Smooth muscle cell (in vitro differentiated cells): ENCODE measurements around the gene MAML3. TPM values are rescaled to one million over a fixed set of nuclear protein-coding genes. Genes with fewer than 3 reads are reported as not detected.

ENCODE experiments used
- DNase-seq: peaks from one replicate; lab custom pipeline; 2025; ENCODE audit not compliant: unreplicated experiment; lab: John Stamatoyannopoulos, UW
- H2AFZ ChIP-seq: fragments of 200-600 bp; sonication (generic); 2 replicates; pipeline ENCODE4 v1.6.0; 2016; ENCODE audit warnings: antibody characterized with exemption, low read depth, mild to moderate bottlenecking
- H3F3A ChIP-seq: fragments of 200-600 bp; sonication (generic); 2 replicates; pipeline ENCODE4 v1.6.0; 2017; ENCODE audit warnings: antibody characterized with exemption, low read depth
- H3K27ac ChIP-seq: fragments of 200-600 bp; sonication (generic); 2 replicates; pipeline ENCODE4 v1.5.1; 2016; ENCODE audit warnings: low read depth, mild to moderate bottlenecking
- H3K27me3 ChIP-seq: fragments of 200-600 bp; sonication (generic); 2 replicates; pipeline ENCODE4 v1.6.1; 2016; ENCODE audit warnings: low read depth, mild to moderate bottlenecking
- H3K36me3 ChIP-seq: fragments of 200-600 bp; sonication (generic); 2 replicates; pipeline ENCODE4 v1.5.1; 2016; ENCODE audit warnings: low read depth
- H3K4me1 ChIP-seq: fragments of 200-600 bp; sonication (generic); 2 replicates; pipeline ENCODE4 v1.5.1; 2016; ENCODE audit warnings: low read depth
- H3K4me2 ChIP-seq: fragments of 200-600 bp; sonication (generic); 2 replicates; pipeline ENCODE4 v1.6.0; 2016; ENCODE audit warnings: mild to moderate bottlenecking
- H3K4me3 ChIP-seq: fragments of 200-600 bp; sonication (generic); 2 replicates; pipeline ENCODE4 v1.5.1; 2016; ENCODE audit warnings: mild to moderate bottlenecking
- H3K79me2 ChIP-seq: fragments of 200-600 bp; sonication (generic); 2 replicates; pipeline ENCODE4 v1.6.0; 2016; ENCODE audit warnings: low read depth, mild to moderate bottlenecking
- H3K9ac ChIP-seq: fragments of 200-600 bp; sonication (generic); 2 replicates; pipeline ENCODE4 v1.6.0; 2016; ENCODE audit warnings: low read depth
- H3K9me3 ChIP-seq: fragments of 200-600 bp; sonication (generic); replicated peaks from 2 replicates; pipeline ENCODE4 v1.5.1; 2016; ENCODE audit warnings: low read depth
- H4K20me1 ChIP-seq: fragments of 200-600 bp; sonication (generic); 2 replicates; pipeline ENCODE4 v1.6.0; 2016; ENCODE audit warnings: low read depth
- CTCF ChIP-seq: fragments of 200-600 bp; sonication (generic); IDR thresholded peaks from 2 replicates; pipeline ENCODE4 v1.5.1; 2017; ENCODE audit warnings: borderline replicate concordance, mild to moderate bottlenecking, antibody characterized with exemption; ENCODE audit not compliant: insufficient read depth, poor library complexity, severe bottlenecking
- WGBS: methylation state at CpG from one replicate; pipeline ENCODE4 v1.1.7; 2016; ENCODE audit warnings: low lambda C conversion rate; 5-methylcytosine and 5-hydroxymethylcytosine counted together
- polyA plus RNA-seq: library from polyadenylated mRNA; unstranded; fragments of >200 nt; fragmentation: Nextera tagmentation; extraction: Ambion mirVana; gene quantifications from 2 replicates; pipeline ENCODE4 v1.2.1, GENCODE V29; 2016
- total RNA-seq: library from RNA; depleted of rRNA; stranded (reverse); fragments of >200 nt; gene quantifications from 2 replicates; pipeline ENCODE4 v1.2.3, GENCODE V29; 2014

MAML3 gene
- total and polyA plus RNA-seq, 2 experiments from 2014 or later: 4.9 to 12.6 TPM

GRCh38 chr4:139828966-139829664 lies 324.9 kb downstream of the MAML3 start:
- 95% methylated on average over 7 of the region's 7 CpGs for WGBS
- H3K4me3 ChIP-seq: no peak overlapping the region

GRCh38 chr4:139826426-139826825 lies 327.6 kb downstream of the MAML3 start:
- H3K9me3 ChIP-seq: no peaks in the 10 kb centered on the region

More at GRCh38 chr4:139828966-139829664, 324.9 kb downstream of the MAML3 start:
- H2AFZ ChIP-seq: no peak overlapping the region
- peaks cover 17% of the 10 kb centered on the region for H3K79me2 ChIP-seq
- H3K27ac ChIP-seq: no peak overlapping the region
- H3K27me3 ChIP-seq: no peaks in the 10 kb centered on the region
- no peaks in the 10 kb centered on the region for H3K36me3 ChIP-seq
- H3K4me1 ChIP-seq: peaks cover 36% of the 10 kb centered on the region
- no peak for TF ChIP-seq CTCF
- peaks cover 53% of the 10 kb centered on the region for H4K20me1 ChIP-seq
- no peak for DNase-seq
- no peak overlapping the region for H3K9ac ChIP-seq
- H3F3A ChIP-seq: no peaks in the 10 kb centered on the region
- no peaks in the 10 kb centered on the region for H3K9me3 ChIP-seq
- no peak overlapping the region for H3K4me2 ChIP-seq

GRCh38 chr4:139825523-139826014 lies 328.4 kb downstream of the MAML3 start:
- 65% methylated on average over 13 of the region's 13 CpGs for whole genome bisulfite sequencing
- Histone ChIP-seq H3K27me3 (no peaks in the 10 kb centered on the region), H4K20me1 (peaks cover 60% of the 10 kb centered on the region), H3K4me2 (no peak overlapping the region), H3K79me2 (peaks cover 16% of the 10 kb centered on the region), H3K36me3 (no peaks in the 10 kb centered on the region), H2AFZ (no peak overlapping the region), H3K27ac (no peak overlapping the region), H3F3A (no peaks in the 10 kb centered on the region), H3K4me3 (no peak overlapping the region), H3K9ac (no peak overlapping the region), H3K9me3 (no peaks in the 10 kb centered on the region), H3K4me1 (peaks cover 49% of the 10 kb centered on the region)
- no peak for TF ChIP-seq CTCF
- no peak for DNase-seq

More at GRCh38 chr4:139826426-139826825, 327.6 kb downstream of the MAML3 start:
- no peak for DNase-seq
- Histone ChIP-seq H3F3A (no peaks in the 10 kb centered on the region), H3K4me2 (no peak overlapping the region), H2AFZ (no peak overlapping the region), H3K27me3 (no peaks in the 10 kb centered on the region), H4K20me1 (peaks cover 60% of the 10 kb centered on the region), H3K4me3 (no peak overlapping the region), H3K27ac (no peak overlapping the region), H3K9ac (no peak overlapping the region), H3K36me3 (no peaks in the 10 kb centered on the region), H3K4me1 (peaks cover 49% of the 10 kb centered on the region), H3K79me2 (peaks cover 20% of the 10 kb centered on the region)
- TF ChIP-seq CTCF: no peak
- 93% methylated on average over 8 of the region's 8 CpGs for WGBS
